ENCODE results near the gene PARD3B.

The PARD3B gene

GRCh38 chr2:204909791-204910190, 364.5 kb downstream of the PARD3B start:
- no peak for DNase-seq

GRCh38 chr2:204913312-204913711, 368.0 kb downstream of the PARD3B start:
- no peak for DNase-seq

- no peak for DNase-seq
Observed at GRCh38 chr2:204913854-204914464, 368.7 kb downstream of the PARD3B start.

GRCh38 chr2:204914708-204915107, 369.4 kb downstream of the PARD3B start:
- no peak for DNase-seq

- DNase-seq, result no peak
Observed at GRCh38 chr2:204917089-204917701, 371.9 kb downstream of the PARD3B start.

- no peak for DNase-seq
Observed at GRCh38 chr2:204920776-204921175, 375.5 kb downstream of the PARD3B start.

- DNase-seq, result no peak
Observed at GRCh38 chr2:204923957-204924356, 378.7 kb downstream of the PARD3B start.

- no peak for DNase-seq
Observed at GRCh38 chr2:204931562-204931961, 386.3 kb downstream of the PARD3B start.

- no peak for DNase-seq
Observed at GRCh38 chr2:204933735-204934374, 388.6 kb downstream of the PARD3B start.

GRCh38 chr2:204944927-204945326, 399.7 kb downstream of the PARD3B start:
- DNase-seq, result no peak

GRCh38 chr2:204945376-204945775, 400.1 kb downstream of the PARD3B start:
- DNase-seq, result no peak

GRCh38 chr2:204946892-204947291, 401.6 kb downstream of the PARD3B start:
- no peak for DNase-seq

GRCh38 chr2:204947405-204947804, 402.1 kb downstream of the PARD3B start:
- no peak for DNase-seq

- DNase-seq, result no peak
Observed at GRCh38 chr2:204948024-204948763, 402.9 kb downstream of the PARD3B start.

GRCh38 chr2:204948822-204949221, 403.5 kb downstream of the PARD3B start:
- DNase-seq, result no peak

GRCh38 chr2:204950695-204951346, 405.5 kb downstream of the PARD3B start:
- DNase-seq, result no peak

GRCh38 chr2:204958371-204958770, 413.1 kb downstream of the PARD3B start:
- DNase-seq, result no peak

- no peak for DNase-seq
Observed at GRCh38 chr2:204964414-204964813, 419.1 kb downstream of the PARD3B start.

GRCh38 chr2:204966245-204966644, 421.0 kb downstream of the PARD3B start:
- DNase-seq, result no peak

GRCh38 chr2:204967199-204967960, 422.1 kb downstream of the PARD3B start:
- no peak for DNase-seq

GRCh38 chr2:204971206-204971907, 426.1 kb downstream of the PARD3B start:
- no peak for DNase-seq

GRCh38 chr2:204972161-204972560, 426.9 kb downstream of the PARD3B start:
- DNase-seq, result no peak

All from stimulated activated CD4-positive, alpha-beta T cell treated with anti-CD3 and anti-CD28 coated beads, Interleukin-2, amount 100 ng/mL, for 48 hours (primary cell).